Activated CD4-positive, alpha-beta T cell treated with anti-CD3 and anti-CD28 coated beads for 4 hours (primary cell): Measurements from ENCODE around the gene C19orf12.

Source experiments
- DNase-seq, 2 donors: peaks; one replicate each; pipeline ENCODE4 v3.0.0-alpha.2; 2020

Gene C19orf12

DNA sequence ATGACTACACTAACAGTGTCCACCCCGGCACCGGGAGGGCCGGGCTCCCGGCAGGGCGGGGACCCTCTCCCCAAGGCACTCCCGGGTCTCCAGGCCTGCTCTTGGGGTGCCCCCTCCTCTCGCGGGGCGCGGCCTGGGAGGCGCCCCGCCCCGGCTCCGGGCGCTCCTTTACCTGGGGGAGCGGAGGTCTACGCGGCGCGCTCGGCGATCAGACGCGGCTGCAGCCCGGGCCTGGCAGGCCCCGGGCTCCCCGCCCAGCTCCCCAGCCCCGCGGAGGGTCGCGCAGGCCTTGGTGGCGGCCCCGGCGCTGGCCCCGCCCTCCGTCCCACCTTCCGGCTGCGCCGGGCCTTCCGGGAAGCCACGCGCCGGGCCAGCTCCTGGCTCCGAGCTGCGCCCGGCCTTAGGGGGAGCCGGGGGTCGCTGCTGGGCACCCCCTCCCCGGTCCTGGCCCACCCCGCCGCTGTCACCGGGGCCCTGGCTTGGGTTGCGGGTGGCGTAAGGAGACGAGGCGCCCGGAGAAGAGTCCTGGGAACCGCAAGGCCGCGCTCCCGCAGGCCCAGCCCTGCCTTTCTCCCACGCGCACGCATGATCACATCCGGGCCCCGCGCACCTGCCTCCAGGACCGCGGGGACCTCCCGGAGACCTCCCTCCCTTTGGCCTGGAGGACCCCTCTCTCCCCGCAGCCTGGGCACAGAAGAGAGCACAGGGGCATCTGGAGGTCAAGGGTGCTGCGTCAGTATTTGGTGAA, at the start of gene C19orf12:
Gene C19orf12, minus strand, starts transcription at position 309 of the 748 bp plus-strand sequence. CDS start 6,848 bp downstream, outside the sequence.
- DNase-seq = peak; percentile 51 to 66

DNA sequence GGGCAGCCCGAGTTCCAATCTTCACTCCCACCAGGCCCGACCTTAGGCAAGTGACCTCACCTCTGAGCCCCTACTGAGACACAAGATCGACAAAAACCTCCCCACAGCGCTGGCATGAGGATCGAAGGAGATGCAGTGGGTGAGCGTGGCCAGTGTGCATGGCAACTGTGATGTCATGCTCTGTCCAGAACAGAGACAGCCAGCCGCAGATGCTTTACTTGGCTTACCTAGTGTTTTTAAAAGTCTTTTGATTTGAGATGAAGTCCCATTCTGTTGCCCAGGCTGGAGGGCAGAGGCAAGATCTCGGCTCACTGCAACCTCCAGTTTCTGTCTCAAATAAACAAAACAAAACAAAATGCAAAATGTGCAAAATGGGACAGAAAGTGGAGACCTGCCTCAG, 49.3 kb upstream of the C19orf12 start:
- DNase-seq = no peak

DNA sequence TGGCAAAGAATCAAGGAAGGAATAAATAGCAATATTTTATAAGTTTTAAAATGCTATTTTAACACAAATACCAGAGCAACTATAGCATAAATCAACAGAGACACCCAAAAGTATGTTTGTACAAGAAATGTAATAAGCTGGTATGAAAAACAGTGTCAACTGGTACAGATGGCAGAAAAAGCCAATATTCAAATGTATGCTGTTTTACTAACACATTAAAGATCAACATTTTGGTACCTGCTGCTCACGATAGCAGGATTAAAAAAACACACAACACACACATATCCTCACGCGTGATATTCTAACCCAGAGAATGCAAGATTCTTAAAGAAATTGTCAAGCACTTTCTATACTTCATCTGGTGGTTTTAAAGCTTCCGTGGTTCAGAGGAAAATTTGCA, 48.1 kb upstream of the C19orf12 start:
- DNase-seq = no peak

DNA sequence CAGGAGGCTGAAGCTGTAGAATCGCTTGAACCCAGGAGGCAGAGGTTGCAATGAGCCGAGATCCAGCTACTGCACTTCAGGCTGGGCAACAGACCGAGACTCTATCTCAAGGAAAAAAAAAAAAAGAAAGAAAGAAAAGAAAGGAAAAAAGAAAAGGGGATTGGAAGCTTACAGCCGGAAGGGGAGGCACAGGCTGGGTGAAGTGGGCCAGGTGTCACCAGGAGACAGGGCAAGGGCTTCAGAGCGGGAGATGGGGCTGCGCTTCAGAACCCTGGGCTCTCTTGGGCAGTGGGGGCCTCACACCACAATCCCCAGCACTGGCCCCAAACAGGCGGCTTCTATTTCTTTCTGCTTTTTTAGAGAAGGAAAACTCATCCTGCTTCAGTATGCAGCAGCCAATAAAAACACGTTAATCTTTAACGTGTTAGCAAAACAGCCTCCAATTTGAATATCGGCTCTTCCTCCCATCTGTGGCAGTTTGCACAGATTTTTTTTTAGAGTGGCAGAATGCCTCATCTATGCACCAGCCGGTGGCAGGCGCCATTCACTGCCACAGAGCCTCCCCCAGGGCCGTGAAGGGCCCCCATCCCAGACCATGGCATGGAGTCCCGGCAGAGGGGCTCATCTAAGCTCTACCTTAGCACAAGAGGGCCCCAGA, 46.6 kb upstream of the C19orf12 start:
- no peak for DNase-seq

- no peak for DNase-seq
Observed at GRCh38 chr19:29760752-29761502, 45.9 kb upstream of the C19orf12 start.

DNA sequence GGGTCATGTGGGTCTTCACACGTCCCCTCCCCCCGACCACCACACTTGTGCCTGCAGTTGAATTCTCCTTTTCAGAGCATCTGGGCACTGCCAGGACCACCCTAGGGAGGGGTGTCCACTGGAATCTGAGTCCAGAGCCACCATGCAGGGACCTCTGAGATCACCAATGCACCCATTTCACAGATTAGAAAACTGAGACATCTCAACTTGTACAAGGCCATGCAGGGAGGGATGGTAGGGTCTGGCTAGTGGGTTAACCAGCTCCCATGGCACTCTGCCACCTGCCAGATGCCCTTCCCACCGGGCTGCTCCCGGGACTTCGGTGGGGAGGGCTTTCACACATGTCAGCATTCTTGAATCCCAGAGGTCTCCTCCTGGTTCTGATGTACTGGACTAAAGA, 44.3 kb upstream of the C19orf12 start:
- DNase-seq = no peak

DNA sequence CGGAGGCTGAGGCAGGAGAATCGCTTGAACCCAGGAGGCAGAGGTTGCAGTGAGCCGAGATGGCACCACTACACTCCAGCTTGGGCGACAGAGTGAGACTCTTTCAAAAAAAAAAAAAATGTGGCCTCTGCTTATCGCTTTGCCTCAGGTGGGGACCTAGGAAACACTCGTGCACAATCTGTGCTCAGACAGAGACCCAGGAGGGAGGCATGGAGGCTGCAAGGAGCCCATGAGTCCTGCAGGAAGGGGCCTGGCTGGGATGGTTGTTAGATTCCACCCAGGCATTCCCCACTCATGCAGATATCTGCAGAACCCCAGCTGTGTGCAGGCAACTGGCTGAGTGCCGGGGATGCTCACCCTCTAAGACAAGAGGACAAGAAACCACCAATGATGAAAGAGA, 43.8 kb upstream of the C19orf12 start:
- no peak for DNase-seq

- no peak for DNase-seq
Observed at GRCh38 chr19:29757551-29757950, 42.5 kb upstream of the C19orf12 start.

GRCh38 chr19:29753934-29754305, 38.9 kb upstream of the C19orf12 start:
- DNase-seq = no peak

DNA sequence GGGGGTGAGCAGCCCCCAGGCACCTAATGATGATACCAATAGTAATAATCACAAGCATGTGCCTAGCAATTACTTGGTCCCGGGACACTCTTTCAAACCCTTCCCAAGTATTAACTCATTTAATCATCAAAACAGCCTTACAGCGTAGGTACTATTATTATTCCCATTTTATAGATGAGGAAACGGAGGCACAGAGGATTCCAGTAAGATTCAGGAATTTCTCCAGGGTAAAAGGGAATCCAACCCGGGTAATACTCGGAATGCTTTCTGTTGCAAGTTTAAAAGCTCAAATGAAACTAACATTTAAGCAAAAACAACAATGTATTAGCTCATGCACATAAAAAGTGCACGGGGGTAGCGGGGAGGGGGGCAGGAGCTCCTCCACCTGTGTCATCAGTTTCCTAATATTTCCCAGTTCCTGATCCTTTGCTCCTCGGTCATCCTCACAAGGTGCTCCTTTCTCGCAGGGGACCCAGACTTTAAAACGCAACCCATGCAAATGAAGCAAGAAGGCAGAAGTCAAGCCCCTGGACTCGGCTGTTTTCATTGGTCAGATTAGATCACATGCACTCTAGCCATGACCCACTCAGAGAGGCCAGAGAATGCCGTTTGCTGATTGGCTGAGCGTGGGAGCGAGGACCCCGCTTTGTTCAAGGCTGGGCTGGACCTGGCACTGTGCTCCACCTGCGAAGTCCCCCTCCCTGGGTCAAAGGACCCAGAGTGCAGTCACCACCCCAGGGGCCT, 38.3 kb upstream of the C19orf12 start:
- no peak for DNase-seq

- DNase-seq = no peak
Observed at GRCh38 chr19:29752450-29753025, 37.5 kb upstream of the C19orf12 start.

DNA sequence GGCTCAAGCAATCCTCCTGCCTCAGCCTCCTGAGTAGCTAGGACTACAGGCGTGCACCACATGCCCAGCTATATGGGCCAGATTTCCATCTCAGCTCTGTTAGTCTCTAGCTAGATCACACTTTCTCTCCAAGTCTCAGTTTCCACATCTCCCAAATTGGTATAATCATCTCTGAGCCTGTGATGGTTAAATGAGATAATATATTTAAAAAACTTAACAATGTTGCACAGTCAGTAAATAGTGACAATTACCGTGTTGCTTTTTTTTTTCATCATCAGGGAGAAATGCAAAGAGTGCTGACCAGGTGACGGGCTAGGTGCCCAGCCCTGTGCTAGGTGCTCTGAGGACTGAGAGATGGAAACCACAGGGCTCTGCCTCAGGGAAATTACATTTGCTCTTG, 36.9 kb upstream of the C19orf12 start:
- no peak for DNase-seq

DNA sequence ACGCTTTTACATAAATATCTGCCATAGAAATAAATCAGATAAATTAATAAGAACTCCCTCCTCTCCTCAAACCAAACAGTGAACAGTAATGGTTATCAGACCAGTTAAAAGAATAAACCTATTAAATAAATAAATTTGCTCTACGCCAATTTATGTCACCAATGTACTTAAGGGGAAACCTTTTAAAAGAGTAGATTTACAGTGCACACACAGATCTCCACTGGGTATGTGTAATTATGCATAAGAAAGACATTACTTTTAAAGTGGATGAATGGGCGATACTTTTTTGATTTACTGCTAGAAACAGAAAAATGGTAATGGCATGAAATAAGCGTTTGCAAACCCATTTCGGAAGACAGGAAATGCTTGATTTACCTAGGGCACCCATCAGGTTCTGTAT, 34.9 kb upstream of the C19orf12 start:
- DNase-seq = no peak

DNA sequence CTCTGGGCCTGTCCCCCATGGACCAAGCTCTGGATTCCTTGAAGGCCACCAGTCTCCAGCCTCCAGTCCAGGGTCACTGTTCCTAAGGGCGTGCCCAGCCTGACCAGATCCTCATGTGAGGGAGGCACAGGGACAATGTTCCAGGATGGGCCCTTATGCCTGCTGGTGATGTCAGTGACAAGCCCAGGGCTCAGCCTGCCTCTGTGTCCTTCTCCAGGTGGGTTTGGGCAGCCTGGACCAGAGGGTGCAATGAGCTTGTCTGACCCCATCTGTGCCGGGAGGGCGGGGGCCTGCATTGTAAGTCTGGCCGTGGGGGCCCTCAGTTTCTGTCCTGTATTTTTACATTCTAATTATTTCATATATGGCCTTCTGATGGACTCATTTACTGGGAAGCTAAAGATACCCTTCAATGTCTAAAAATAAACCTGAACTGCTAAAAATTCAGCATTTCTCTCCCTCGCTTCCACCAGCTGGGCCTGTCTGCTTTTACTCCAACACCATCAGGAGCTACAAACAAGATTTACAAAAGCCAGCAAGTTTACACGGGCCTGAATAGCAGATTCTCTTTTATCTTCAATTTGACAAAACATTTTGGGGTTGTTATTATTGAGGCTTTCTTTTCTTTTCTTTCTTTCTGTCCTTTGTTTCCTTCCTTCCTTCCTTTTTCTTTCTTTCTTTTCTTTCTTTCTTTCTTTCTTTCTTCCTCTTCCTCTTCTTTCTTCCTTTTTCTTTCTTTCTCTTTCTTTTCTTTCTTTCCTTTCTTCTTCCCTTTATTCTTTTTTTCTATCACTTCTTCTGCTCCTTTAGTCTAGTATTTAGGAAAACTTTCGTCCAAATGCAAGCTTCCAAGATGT, 34.2 kb upstream of the C19orf12 start:
- no peak for DNase-seq

GRCh38 chr19:29745253-29745652, 30.2 kb upstream of the C19orf12 start:
- no peak for DNase-seq

DNA sequence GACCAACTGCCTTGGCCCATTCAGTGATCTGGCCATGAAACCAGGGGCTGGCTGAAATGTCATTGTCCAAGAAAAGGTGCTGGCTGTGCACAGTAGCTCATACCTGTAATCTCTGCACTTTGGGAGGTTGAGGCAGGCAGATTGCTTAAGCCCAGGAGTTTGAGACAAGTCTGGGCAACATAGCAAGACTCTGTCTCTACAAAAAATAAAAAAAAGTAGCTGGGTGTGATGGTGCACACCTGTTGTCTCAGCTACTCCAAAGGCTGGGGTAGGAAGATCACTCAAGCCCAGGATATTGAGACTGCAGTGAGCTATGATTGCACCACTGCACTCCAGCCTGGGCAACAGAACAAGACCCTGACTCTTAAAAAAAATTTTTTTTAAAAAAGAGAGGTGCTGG, 28.6 kb upstream of the C19orf12 start:
- no peak for DNase-seq

- no peak for DNase-seq
Observed at GRCh38 chr19:29741776-29742175, 26.7 kb upstream of the C19orf12 start.

DNA sequence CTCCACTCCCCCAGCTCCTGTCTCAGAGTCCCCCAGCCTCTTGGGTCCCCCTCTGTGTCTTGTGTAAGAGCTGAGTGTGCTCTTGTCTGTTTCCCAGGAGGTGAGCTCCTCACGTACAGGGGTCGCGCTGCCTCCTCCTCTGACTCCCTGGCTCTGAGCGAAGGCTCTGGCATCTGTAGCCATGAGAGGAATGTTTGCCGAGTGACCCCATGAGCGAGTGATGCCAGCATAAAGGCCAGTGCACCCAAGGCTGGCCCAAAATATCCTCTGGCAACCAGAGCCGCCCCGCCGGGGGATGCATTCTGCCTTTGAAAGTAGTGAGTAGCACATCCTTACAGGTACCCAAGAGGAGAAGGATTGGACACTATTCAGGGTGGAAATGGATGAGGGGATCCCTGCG, 26.2 kb upstream of the C19orf12 start:
- no peak for DNase-seq

DNA sequence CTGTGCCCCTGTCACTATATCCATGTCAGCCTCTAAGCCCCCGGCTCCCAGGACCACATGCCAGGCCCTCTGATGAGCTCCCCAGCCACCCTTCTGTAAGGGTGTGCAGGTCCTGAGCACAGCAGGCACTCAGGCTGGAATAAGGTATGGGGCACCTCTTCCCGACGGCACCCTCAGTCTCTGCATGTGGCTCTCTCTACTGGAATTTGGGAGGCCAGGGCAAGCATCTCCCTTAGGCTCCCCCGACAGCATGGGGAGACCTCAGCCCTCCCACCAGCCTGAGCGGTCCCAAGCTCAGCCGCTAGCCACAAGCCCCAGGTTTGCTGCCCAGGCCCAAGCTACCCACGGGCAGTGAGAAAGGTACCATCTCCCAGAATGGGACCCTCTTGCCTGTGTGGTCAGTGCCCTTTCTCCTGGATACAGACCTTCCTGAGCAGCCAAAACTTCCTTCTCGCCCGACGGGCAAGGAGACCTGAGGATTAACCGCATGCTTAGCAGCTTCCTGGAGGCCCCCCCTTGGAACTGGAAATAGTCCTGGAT, 22.5 kb upstream of the C19orf12 start:
- DNase-seq = no peak

DNA sequence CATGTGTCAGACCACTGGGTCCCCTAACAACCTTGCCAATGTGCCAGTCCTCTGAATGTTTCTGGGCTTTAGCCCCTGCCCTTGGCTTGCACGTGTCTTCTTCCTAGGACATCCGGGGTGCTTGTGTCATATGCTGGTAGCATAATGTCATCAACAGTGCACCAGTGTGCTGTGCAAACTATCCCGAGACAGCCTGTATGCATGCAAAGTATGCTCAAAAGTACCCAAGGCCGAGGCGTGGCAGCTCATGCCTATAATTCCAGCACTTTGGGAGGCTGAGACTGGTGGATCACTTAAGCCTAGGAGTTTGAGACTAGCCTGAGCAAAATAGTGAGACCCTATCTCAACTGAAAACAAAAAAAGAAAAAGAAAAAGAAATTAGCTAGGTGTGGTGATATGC, 20.8 kb upstream of the C19orf12 start:
- no peak for DNase-seq

DNA sequence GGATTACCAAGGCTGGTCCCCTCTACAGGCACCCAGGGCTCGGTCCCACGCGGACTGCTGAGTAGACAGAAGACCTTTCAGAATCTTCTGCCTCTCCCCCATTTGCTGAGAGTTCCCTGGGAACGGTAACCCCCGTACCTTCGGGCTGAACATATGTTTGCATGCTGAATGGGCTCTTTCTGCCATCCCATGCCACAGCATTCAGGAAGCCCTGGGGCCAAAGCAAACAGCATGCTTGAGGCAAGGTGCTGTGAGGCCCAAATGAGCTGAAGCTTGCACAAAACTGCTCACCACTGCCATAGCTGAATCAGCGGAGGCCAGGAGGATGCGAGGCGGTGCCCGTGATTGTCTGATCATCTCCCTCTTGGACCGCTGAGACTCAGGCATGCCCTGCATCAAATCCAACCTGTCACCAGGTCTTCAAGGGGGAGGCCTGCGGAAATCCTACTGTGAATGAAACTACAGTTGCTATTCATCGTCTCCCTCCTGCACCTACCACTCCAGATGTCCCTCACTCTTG, 16.3 kb upstream of the C19orf12 start:
- no peak for DNase-seq
